K562 treated with DMSO at 1 percent for 24 hours (cell line): ENCODE data around the gene C11orf52. TPM values are rescaled to one million over a fixed set of nuclear protein-coding genes. Genes with fewer than 3 reads are reported as not detected.

Source experiments
- total RNA-seq: library from RNA; unstranded; fragments of 300-600 nt; gene quantifications from 2 replicates; pipeline ENCODE4 v1.2.3, GENCODE V29; 2022; ENCODE audit warnings: low read depth; ENCODE audit not compliant: insufficient read depth

Gene C11orf52
- 2.5 and 4.2 TPM in 2 replicates for total RNA-seq

GRCh38 chr11:111918390-111919256 is at the start of gene C11orf52:
Gene C11orf52 (plus strand): TSS chr11:111918913. CDS start chr11:111918973, 60 bp downstream.

GRCh38 chr11:111870886-111871692 is 47.6 kb upstream of the C11orf52 start, which contains the start of gene ALG9:
Gene ALG9 (minus strand): TSS chr11:111871581. CDS start chr11:111871482, 99 bp downstream.

GRCh38 chr11:111878849-111879636 is 39.7 kb upstream of the C11orf52 start, which contains the start of the genes CFAP68 and FDXACB1:
Gene CFAP68 (plus strand): TSS chr11:111879541. CDS start chr11:111879561, 20 bp downstream.
Gene FDXACB1 (minus strand): TSS chr11:111879165. CDS start chr11:111879132, 33 bp downstream.

GRCh38 chr11:111911563-111912401 is 6.9 kb upstream of the C11orf52 start, which contains the start of gene CRYAB:
Gene CRYAB (minus strand): TSS chr11:111911770. CDS start chr11:111911724, 46 bp downstream.

GRCh38 chr11:111912535-111912934 is 6.2 kb upstream of the C11orf52 start, which contains the start of gene HSPB2:
Gene HSPB2 (plus strand): TSS chr11:111912734. CDS start chr11:111912830, 96 bp downstream.

Other genes starting within 250 kb of the C11orf52 start
- 15.3 and 19.5 TPM in 2 replicates for gene PPP2R1B, start 152.5 kb upstream of the C11orf52 start, total RNA-seq
- gene ALG9, start 47.3 kb upstream of the C11orf52 start, total RNA-seq, result 19.2 and 20.0 TPM in 2 replicates
- gene FDXACB1, start 39.7 kb upstream of the C11orf52 start, total RNA-seq, result 0.61 and 1.0 TPM in 2 replicates
- 22.0 and 28.9 TPM in 2 replicates for gene CFAP68, start 39.4 kb upstream of the C11orf52 start, total RNA-seq
- 2.2 TPM in 1 of 2 replicates, not detected in the other for gene CRYAB, start 7.1 kb upstream of the C11orf52 start, total RNA-seq
- 0.22 TPM in 1 of 2 replicates, not detected in the other for gene HSPB2, start 6.2 kb upstream of the C11orf52 start, total RNA-seq
- gene DIXDC1, start 18.4 kb downstream of the C11orf52 start, total RNA-seq, result 2.0 and 2.5 TPM in 2 replicates
- 33.2 and 37.5 TPM in 2 replicates for gene DLAT, start 106.5 kb downstream of the C11orf52 start, total RNA-seq
- 1.4 TPM in 1 of 2 replicates, not detected in the other for gene PIH1D2, start 155.1 kb downstream of the C11orf52 start, total RNA-seq
- gene NKAPD1, start 155.4 kb downstream of the C11orf52 start, total RNA-seq, result 11.8 and 12.5 TPM in 2 replicates
- 64.3 and 70.5 TPM in 2 replicates for gene TIMM8B, start 167.8 kb downstream of the C11orf52 start, total RNA-seq
- gene SDHD, start 168.0 kb downstream of the C11orf52 start, total RNA-seq, result 87.3 and 101 TPM in 2 replicates
- 15.9 and 19.6 TPM in 2 replicates for gene IL18, start 245.2 kb downstream of the C11orf52 start, total RNA-seq
- not detected in 2 replicates for gene TEX12, start 248.5 kb downstream of the C11orf52 start, total RNA-seq